ENCODE data around the gene DNAJB9. TPM values are rescaled to one million over a fixed set of nuclear protein-coding genes. Genes with fewer than 3 reads are reported as not detected.

DNAJB9 gene
- polyA plus RNA-seq, 1 donor (not counting 4 experiments of a cell fraction or from before 2014, with no cell fraction given) = 13.4 TPM

GRCh38 chr7:108589874-108590273 lies 20.2 kb downstream of the DNAJB9 start:
- H4K20me1 ChIP-seq (ENCODE audit: control insufficient read depth, extremely low read depth, insufficient read depth, low read length) = no peaks in the 10 kb centered on the region
- TF ChIP-seq CTCF (optimal IDR thresholded peaks at IDR 0.05 in 1 of 3, IDR thresholded peaks at IDR 0.05 in 1 of 3, conservative IDR thresholded peaks at IDR 0.05 in 1 of 3; ENCODE audit: extremely low read depth in 1 of 3, insufficient read depth in 2 of 3, low read length in 3 of 3) (no peak), EZH2 (IDR thresholded peaks at IDR 0.05; ENCODE audit: low read length) (no peak)
- H3K4me2 ChIP-seq (ENCODE audit: control insufficient read depth, extremely low read depth, insufficient read depth, low read depth, low read length) = no peak overlapping the region
- FAIRE-seq = no peak
- dilution Hi-C loops (cut with MboI; ENCODE audit: extremely low pct_ligation_motif_present, low sequenced_read_pairs) = no loop called here
- H3K36me3 ChIP-seq (ENCODE audit: control insufficient read depth in 2 of 2, extremely low read depth in 1 of 2, insufficient read depth in 2 of 2, low read length in 2 of 2) = no peaks in the 10 kb centered on the region
- H3K27ac ChIP-seq (ENCODE audit: control insufficient read depth, insufficient read depth, low read length) = no peak overlapping the region
- H2AFZ ChIP-seq (ENCODE audit: control insufficient read depth, low read length) = no peak overlapping the region
- H3K4me3 ChIP-seq (ENCODE audit: control insufficient read depth in 2 of 3, extremely low read depth in 1 of 3, insufficient read depth in 2 of 3, low read depth in 1 of 3, low read length in 3 of 3) = no peak overlapping the region
- no peaks in the 10 kb centered on the region for H3K9me3 ChIP-seq (ENCODE audit: control insufficient read depth, low read depth, low read length)
- no peak for DNase-seq (ENCODE audit: low read depth, low spot score)
- H3K4me1 ChIP-seq (ENCODE audit: control insufficient read depth, extremely low read depth, insufficient read depth, low read length) = no peaks in the 10 kb centered on the region
- no peak overlapping the region for H3K9ac ChIP-seq (ENCODE audit: control insufficient read depth, extremely low read depth, insufficient read depth, low read length)
- H3K27me3 ChIP-seq (ENCODE audit: control insufficient read depth, extremely low read depth, insufficient read depth, low read length) = no peaks in the 10 kb centered on the region
- no peaks in the 10 kb centered on the region for H3K79me2 ChIP-seq (ENCODE audit: control insufficient read depth, insufficient read depth, low read length)
- no peaks in the 10 kb centered on the region for H3K9me1 ChIP-seq (ENCODE audit: control insufficient read depth, extremely low read depth, insufficient read depth, low read length)

- no peak overlapping the region for H3K9ac ChIP-seq (ENCODE audit: control insufficient read depth, extremely low read depth, insufficient read depth, low read length)
- TF ChIP-seq EZH2 (IDR thresholded peaks at IDR 0.05; ENCODE audit: low read length) (no peak), CTCF (optimal IDR thresholded peaks at IDR 0.05 in 1 of 3, IDR thresholded peaks at IDR 0.05 in 1 of 3, conservative IDR thresholded peaks at IDR 0.05 in 1 of 3; ENCODE audit: extremely low read depth in 1 of 3, insufficient read depth in 2 of 3, low read length in 3 of 3) (no peak)
- FAIRE-seq (no peak), DNase-seq (ENCODE audit: low read depth, low spot score) (no peak)
- H3K4me2 ChIP-seq (ENCODE audit: control insufficient read depth, extremely low read depth, insufficient read depth, low read depth, low read length) = no peak overlapping the region
- no peaks in the 10 kb centered on the region for H3K4me1 ChIP-seq (ENCODE audit: control insufficient read depth, extremely low read depth, insufficient read depth, low read length)
- dilution Hi-C loops (cut with MboI; ENCODE audit: extremely low pct_ligation_motif_present, low sequenced_read_pairs) = no loop called here
- no peaks in the 10 kb centered on the region for H3K36me3 ChIP-seq (ENCODE audit: control insufficient read depth in 2 of 2, extremely low read depth in 1 of 2, insufficient read depth in 2 of 2, low read length in 2 of 2)
- no peaks in the 10 kb centered on the region for H3K79me2 ChIP-seq (ENCODE audit: control insufficient read depth, insufficient read depth, low read length)
- H3K9me1 ChIP-seq (ENCODE audit: control insufficient read depth, extremely low read depth, insufficient read depth, low read length) = no peaks in the 10 kb centered on the region
- no peaks in the 10 kb centered on the region for H3K9me3 ChIP-seq (ENCODE audit: control insufficient read depth, low read depth, low read length)
- H3K4me3 ChIP-seq (ENCODE audit: control insufficient read depth in 2 of 3, extremely low read depth in 1 of 3, insufficient read depth in 2 of 3, low read depth in 1 of 3, low read length in 3 of 3) = no peak overlapping the region
- no peak overlapping the region for H2AFZ ChIP-seq (ENCODE audit: control insufficient read depth, low read length)
- no peak overlapping the region for H3K27ac ChIP-seq (ENCODE audit: control insufficient read depth, insufficient read depth, low read length)
- H4K20me1 ChIP-seq (ENCODE audit: control insufficient read depth, extremely low read depth, insufficient read depth, low read length) = no peaks in the 10 kb centered on the region
- no peaks in the 10 kb centered on the region for H3K27me3 ChIP-seq (ENCODE audit: control insufficient read depth, extremely low read depth, insufficient read depth, low read length)
Measured at GRCh38 chr7:108590606-108591005, 20.9 kb downstream of the DNAJB9 start.
